Progenitor cell of endocrine pancreas (in vitro differentiated cells): Measurements from ENCODE around the gene PTPN14. TPM values are rescaled to one million over a fixed set of nuclear protein-coding genes. Genes with fewer than 3 reads are reported as not detected.

Source experiments
- DNase-seq: peaks from one replicate; pipeline ENCODE4 v3.0.0; 2021; ENCODE audit warnings: low spot score; ENCODE audit not compliant: unreplicated experiment
- H3K27ac Mint-ChIP-seq: 2 replicates; pipeline ENCODE4 v1.8.0; 2021; ENCODE audit warnings: mild to moderate bottlenecking, moderate library complexity, mixed read lengths
- H3K27me3 Mint-ChIP-seq: 2 replicates; pipeline ENCODE4 v1.8.0; 2021; ENCODE audit warnings: mixed read lengths
- H3K36me3 Mint-ChIP-seq: 2 replicates; pipeline ENCODE4 v1.8.0; 2022; ENCODE audit warnings: mixed read lengths; ENCODE audit not compliant: insufficient read depth
- H3K4me1 Mint-ChIP-seq: 2 replicates; pipeline ENCODE4 v1.8.0; 2021; ENCODE audit warnings: low read depth, mixed read lengths
- H3K4me3 Mint-ChIP-seq: 2 replicates; pipeline ENCODE4 v1.8.0; 2021; ENCODE audit warnings: low read depth, mild to moderate bottlenecking, moderate library complexity, mixed read lengths
- H3K9me3 Mint-ChIP-seq: 2 replicates; pipeline ENCODE4 v1.8.0; 2021; ENCODE audit warnings: low read depth, mixed read lengths
- total RNA-seq: library from RNA; stranded (reverse); gene quantifications from 2 replicates; pipeline ENCODE4 v1.2.1, GENCODE V29; 2021
- TF ChIP-seq, protein P1 (sequence below): fragments of 200-600 bp; sonication (generic); IDR thresholded peaks from one replicate; pipeline ENCODE4 v1.5.0; 2021; ENCODE audit warnings: antibody characterized with exemption, mild to moderate bottlenecking; ENCODE audit not compliant: unreplicated experiment

The PTPN14 gene
- total RNA-seq, 1 donor from 2014 or later, result 37.0 TPM

DNA sequence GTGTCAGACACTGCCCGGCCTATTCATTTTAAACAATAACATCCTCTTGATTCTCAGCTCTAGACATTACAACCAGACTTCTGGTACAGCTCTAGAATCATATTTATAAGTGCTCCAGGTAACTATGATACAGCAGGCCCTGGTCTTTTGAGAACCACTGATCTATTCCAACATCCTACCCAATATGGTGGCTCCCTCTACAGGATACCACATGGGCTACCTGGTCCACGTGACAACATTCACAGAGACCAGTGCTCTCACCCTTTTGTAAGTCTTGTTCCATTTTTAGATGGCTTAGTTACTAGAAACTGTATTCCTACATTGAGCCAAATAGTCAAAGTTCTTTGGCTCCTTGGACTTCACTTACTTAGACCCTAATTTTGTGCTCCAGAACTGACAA lies 102.9 kb downstream of the PTPN14 start:
- peaks cover 7% of the 10 kb centered on the region for H3K36me3 Mint-ChIP-seq
- H3K27ac Mint-ChIP-seq, result peak overlapping the region; percentile 99
- no peak for DNase-seq
- TF ChIP-seq, protein P1, sequence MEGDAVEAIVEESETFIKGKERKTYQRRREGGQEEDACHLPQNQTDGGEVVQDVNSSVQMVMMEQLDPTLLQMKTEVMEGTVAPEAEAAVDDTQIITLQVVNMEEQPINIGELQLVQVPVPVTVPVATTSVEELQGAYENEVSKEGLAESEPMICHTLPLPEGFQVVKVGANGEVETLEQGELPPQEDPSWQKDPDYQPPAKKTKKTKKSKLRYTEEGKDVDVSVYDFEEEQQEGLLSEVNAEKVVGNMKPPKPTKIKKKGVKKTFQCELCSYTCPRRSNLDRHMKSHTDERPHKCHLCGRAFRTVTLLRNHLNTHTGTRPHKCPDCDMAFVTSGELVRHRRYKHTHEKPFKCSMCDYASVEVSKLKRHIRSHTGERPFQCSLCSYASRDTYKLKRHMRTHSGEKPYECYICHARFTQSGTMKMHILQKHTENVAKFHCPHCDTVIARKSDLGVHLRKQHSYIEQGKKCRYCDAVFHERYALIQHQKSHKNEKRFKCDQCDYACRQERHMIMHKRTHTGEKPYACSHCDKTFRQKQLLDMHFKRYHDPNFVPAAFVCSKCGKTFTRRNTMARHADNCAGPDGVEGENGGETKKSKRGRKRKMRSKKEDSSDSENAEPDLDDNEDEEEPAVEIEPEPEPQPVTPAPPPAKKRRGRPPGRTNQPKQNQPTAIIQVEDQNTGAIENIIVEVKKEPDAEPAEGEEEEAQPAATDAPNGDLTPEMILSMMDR, result no peak
- H3K9me3 Mint-ChIP-seq, result no peaks in the 10 kb centered on the region
- H3K4me1 Mint-ChIP-seq, result peaks cover 34% of the 10 kb centered on the region
- no peak overlapping the region for H3K4me3 Mint-ChIP-seq
- no peaks in the 10 kb centered on the region for H3K27me3 Mint-ChIP-seq

DNA sequence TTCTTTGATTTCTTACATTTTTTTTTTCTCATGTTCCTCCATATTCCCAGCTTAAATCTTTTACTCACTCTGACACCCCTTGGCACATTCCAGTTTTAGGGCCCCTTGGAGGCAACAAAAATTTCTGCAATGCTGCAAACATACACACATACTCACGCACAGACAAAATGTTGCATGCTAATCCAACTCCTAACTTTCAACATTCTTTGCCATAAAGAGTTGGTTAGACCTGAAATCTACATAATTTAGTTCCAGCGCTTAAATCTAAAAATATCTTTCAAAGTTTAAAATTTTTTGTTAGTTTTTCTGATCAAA lies 103.9 kb downstream of the PTPN14 start:
- H3K4me3 Mint-ChIP-seq, result peak overlapping the region; percentile 54
- H3K36me3 Mint-ChIP-seq, result peaks cover 7% of the 10 kb centered on the region
- H3K4me1 Mint-ChIP-seq, result peaks cover 35% of the 10 kb centered on the region
- no peaks in the 10 kb centered on the region for H3K27me3 Mint-ChIP-seq
- peak overlapping the region; percentile 99 for H3K27ac Mint-ChIP-seq
- TF ChIP-seq, protein P1, result no peak
- no peaks in the 10 kb centered on the region for H3K9me3 Mint-ChIP-seq
- DNase-seq, result no peak

DNA sequence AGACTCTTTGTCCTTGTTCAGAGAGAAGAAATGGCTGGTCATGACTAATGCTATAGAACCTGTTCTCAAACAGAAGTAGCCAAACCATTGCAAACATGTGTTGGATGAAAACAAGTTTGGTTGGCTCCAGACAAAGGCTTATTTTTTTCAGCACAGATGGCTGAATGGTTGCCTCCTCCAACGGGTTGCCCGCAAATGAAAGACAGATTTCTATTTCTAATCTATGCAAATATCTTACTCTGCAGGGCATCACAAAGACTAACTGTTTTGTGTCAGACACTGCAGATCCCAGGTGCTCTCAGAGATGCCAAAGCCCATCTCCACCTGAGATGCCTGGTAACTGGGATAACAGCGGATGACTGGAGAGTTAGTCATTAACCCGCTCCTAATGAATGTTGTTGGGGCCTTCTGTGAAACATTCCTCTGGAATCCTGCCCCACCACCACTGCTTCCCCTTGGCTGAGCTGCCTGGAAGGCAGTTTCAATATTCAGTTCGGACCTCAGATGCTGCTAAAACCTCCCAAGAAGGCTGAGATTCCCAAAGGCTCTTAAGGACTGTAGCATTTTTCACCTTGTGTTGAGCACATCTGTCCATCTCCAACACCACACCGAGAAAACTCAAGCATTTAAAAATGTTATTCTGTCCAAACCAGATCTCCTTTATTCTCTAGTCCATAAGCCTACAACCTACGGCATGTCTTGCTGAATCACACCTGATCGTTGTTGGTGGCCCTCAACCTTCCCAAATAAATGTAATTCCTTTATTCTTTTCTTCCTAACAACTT lies 104.4 kb downstream of the PTPN14 start:
- Mint-ChIP-seq H3K36me3 (peaks cover 7% of the 10 kb centered on the region), H3K27me3 (no peaks in the 10 kb centered on the region), H3K9me3 (no peaks in the 10 kb centered on the region), H3K4me1 (peaks cover 35% of the 10 kb centered on the region), H3K4me3 (peak overlapping the region; percentile 54), H3K27ac (peak overlapping the region; percentile 99)
- TF ChIP-seq, protein P1, result no peak
- peak; percentile 41 for DNase-seq

DNA sequence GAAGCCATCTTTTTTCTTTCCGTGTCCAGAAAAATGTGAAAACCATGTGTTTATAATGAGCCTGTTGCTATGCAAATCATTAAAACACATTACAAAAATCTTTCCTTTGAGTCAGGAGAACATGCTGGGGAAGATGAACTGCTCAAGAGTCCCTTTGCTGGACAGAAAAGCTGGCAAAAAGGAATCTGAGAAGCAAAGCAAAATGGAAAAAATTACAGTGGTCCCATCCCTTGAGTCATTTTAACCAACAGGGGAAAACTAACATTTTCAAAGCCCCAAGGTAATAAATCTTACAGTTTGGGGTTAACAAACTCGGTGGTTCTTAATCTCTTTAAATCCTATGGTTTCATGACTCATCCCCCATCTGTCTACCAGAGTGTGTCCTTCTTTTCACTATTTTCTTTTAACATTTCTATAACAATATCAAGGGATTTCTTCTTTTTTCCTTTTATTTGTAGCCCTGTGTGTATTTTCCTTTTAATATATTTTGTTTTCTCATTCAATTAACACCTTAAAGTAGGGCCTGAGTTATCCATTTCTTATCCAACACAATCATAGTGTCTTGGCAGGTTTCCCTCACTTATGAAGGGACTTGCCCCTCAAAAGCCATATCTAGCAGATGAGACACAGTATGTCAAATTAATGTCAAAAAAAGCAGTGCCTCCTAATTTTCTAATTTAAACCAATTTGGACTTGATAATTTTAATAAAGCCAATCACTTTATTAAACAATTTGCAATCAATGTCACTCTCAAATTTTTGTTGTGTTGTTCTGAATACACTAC lies 105.4 kb downstream of the PTPN14 start:
- Mint-ChIP-seq H3K4me3 (no peak overlapping the region), H3K4me1 (peaks cover 42% of the 10 kb centered on the region), H3K27me3 (no peaks in the 10 kb centered on the region), H3K36me3 (peaks cover 13% of the 10 kb centered on the region), H3K9me3 (no peaks in the 10 kb centered on the region), H3K27ac (peak overlapping the region; percentile 99)
- TF ChIP-seq, protein P1, result no peak
- DNase-seq, result no peak

DNA sequence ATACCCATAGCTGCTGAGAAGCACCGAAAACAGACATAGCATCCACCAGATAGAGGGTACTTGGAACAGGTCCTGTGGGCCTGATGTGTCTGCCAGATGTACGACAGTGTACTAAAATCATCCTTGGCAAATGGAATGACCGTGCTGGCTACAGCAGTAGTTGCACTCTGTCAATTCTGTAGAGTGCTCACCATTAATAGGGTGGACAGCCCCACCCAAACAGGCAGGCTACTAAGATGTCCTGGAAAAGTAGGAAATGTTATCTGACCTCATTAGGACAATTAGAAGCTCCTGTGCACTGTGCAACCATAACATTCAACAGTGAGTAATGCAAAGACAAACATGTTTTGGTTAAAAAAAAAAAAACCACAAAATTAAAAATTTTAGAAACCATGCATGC lies 106.2 kb downstream of the PTPN14 start:
- Mint-ChIP-seq H3K4me1 (peaks cover 51% of the 10 kb centered on the region), H3K4me3 (no peak overlapping the region), H3K27me3 (no peaks in the 10 kb centered on the region)

More for the DNA sequence above, 106.2 kb downstream of the PTPN14 start:
- H3K27ac Mint-ChIP-seq, result peak overlapping the region; percentile 33
- peaks cover 12% of the 10 kb centered on the region for H3K36me3 Mint-ChIP-seq
- TF ChIP-seq, protein P1, result no peak
- no peak for DNase-seq
- no peaks in the 10 kb centered on the region for H3K9me3 Mint-ChIP-seq
